ENCODE data around the gene PNMA8B. TPM values are rescaled to one million over a fixed set of nuclear protein-coding genes. Genes with fewer than 3 reads are reported as not detected.
"Not testable (repeated sequence)": the region's sequence is repeated elsewhere in the genome, so short reads cannot be mapped to it uniquely, and the experiment has no call there.

Gene PNMA8B
- total RNA-seq, 2 donors from 2014 or later, result 0.27 to 0.29 TPM

- Histone ChIP-seq H3K9ac (ENCODE audit: low read depth in 2 of 2, low read length in 2 of 2) (no peak overlapping the region), H3K36me3 (no peaks in the 10 kb centered on the region), H3K4me1 (no peaks in the 10 kb centered on the region), H3K27me3 (no peaks in the 10 kb centered on the region), H3K4me3 (no peak overlapping the region), H3K9me3 (no peaks in the 10 kb centered on the region), H3K27ac (no peak overlapping the region)
- TF ChIP-seq CTCF (IDR thresholded peaks at IDR 0.05), result no peak
- no peak for DNase-seq
- intact Hi-C loops (cut with DNase I), result no loop called here
Measured at GRCh38 chr19:46503848-46504453, 8.3 kb upstream of the PNMA8B start.

GRCh38 chr19:46502891-46503290 is 7.2 kb upstream of the PNMA8B start:
- Histone ChIP-seq H3K9ac (ENCODE audit: low read depth in 2 of 2, low read length in 2 of 2) (no peak overlapping the region), H3K36me3 (no peaks in the 10 kb centered on the region), H3K9me3 (no peaks in the 10 kb centered on the region), H3K4me3 (no peak overlapping the region), H3K27ac (no peak overlapping the region), H3K27me3 (no peaks in the 10 kb centered on the region), H3K4me1 (no peaks in the 10 kb centered on the region)
- intact Hi-C loops (cut with DNase I), result no loop called here
- DNase-seq, result no peak
- no peak for TF ChIP-seq CTCF (IDR thresholded peaks at IDR 0.05)

GRCh38 chr19:46499692-46500091 is 4.0 kb upstream of the PNMA8B start:
- Histone ChIP-seq H3K9me3 (no peaks in the 10 kb centered on the region), H3K4me1 (no peaks in the 10 kb centered on the region), H3K9ac (ENCODE audit: low read depth in 2 of 2, low read length in 2 of 2) (no peak overlapping the region), H3K4me3 (no peak overlapping the region), H3K36me3 (no peaks in the 10 kb centered on the region), H3K27ac (no peak overlapping the region), H3K27me3 (no peaks in the 10 kb centered on the region)
- intact Hi-C loops (cut with DNase I), result no loop called here
- TF ChIP-seq CTCF (IDR thresholded peaks at IDR 0.05), result no peak
- no peak for DNase-seq

GRCh38 chr19:46497773-46498172 is 2.1 kb upstream of the PNMA8B start:
- Histone ChIP-seq H3K4me1 (no peaks in the 10 kb centered on the region), H3K4me3 (no peak overlapping the region), H3K9me3 (no peaks in the 10 kb centered on the region), H3K27ac (no peak overlapping the region), H3K36me3 (no peaks in the 10 kb centered on the region), H3K27me3 (peaks cover 3% of the 10 kb centered on the region), H3K9ac (ENCODE audit: low read depth in 2 of 2, low read length in 2 of 2) (no peak overlapping the region)
- intact Hi-C loops (cut with DNase I), result no loop called here
- DNase-seq, result no peak
- TF ChIP-seq CTCF (IDR thresholded peaks at IDR 0.05), result no peak

- H3K36me3 ChIP-seq; DNase-seq; H3K4me3 ChIP-seq; H3K9me3 ChIP-seq; H3K9ac ChIP-seq (ENCODE audit: low read depth in 2 of 2, low read length in 2 of 2); intact Hi-C loops (cut with DNase I); H3K27ac ChIP-seq; H3K27me3 ChIP-seq; H3K4me1 ChIP-seq: not testable (repeated sequence)
Measured at GRCh38 chr19:46496886-46497285, 1.2 kb upstream of the PNMA8B start.

- intact Hi-C loops (cut with DNase I), result no loop called here
- peaks cover 8% of the 10 kb centered on the region for H3K27me3 ChIP-seq
Measured at GRCh38 chr19:46496304-46496703, 637 bp upstream of the PNMA8B start.

More at GRCh38 chr19:46496304-46496703, 637 bp upstream of the PNMA8B start:
- H3K27ac ChIP-seq, result no peak overlapping the region
- no peaks in the 10 kb centered on the region for H3K36me3 ChIP-seq
- no peaks in the 10 kb centered on the region for H3K9me3 ChIP-seq
- no peak for DNase-seq
- no peaks in the 10 kb centered on the region for H3K4me1 ChIP-seq
- TF ChIP-seq CTCF (IDR thresholded peaks at IDR 0.05), result no peak
- H3K4me3 ChIP-seq, result no peak overlapping the region
- H3K9ac ChIP-seq (ENCODE audit: low read depth in 2 of 2, low read length in 2 of 2), result no peak overlapping the region

All from colonic mucosa (tissue), 4 donors.